GM19455 (cell line): ENCODE results near the gene EWSR1.
A peak's percentile ranks its signal among the peaks of the same experiment; 100 is the strongest.
"Not testable (repeated sequence)": the region's sequence is repeated elsewhere in the genome, so short reads cannot be mapped to it uniquely, and the experiment has no call there.

Source experiments
- ATAC-seq: cut with Tn5 transposase; IDR thresholded peaks from one replicate; pipeline ENCODE4 v1.9.1; 2021; ENCODE audit not compliant: unreplicated experiment

Gene EWSR1

DNA sequence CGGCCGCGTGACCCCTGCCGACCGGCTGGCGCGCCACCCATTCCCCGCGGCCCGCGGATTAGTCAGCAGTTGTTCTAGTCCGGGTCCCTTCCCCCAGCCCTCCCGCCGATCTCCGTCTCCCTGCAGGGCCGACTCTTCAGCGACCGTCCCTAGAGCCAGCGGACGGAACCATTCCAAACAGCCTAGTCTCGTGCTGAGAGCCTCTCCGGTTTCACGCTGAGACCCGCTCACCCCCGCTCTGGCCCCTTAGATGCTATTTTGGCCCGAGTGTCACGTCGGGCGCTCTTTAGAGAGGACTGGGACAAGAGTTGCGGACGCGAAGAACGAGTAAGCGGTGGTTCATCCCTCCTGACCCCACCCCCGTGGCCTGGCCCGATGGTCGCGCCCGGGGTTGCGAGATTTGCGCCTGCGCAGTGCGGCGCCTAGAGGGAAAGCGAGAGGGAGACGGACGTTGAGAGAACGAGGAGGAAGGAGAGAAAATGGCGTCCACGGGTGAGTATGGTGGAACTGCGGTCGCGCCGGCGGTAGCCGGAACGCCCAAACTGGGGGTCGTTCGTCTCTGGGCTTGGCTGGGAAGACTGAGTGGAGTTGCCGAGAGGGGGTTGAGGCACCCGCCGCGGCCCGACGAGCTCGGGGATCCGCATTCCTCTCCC is at the start of gene EWSR1, which contains the start of gene RHBDD3:
Gene EWSR1 (plus strand): TSS at position 411 of the 653 bp plus-strand sequence. CDS start 69 bp downstream, at position 480.
Gene RHBDD3 (minus strand): TSS at position 124 of the 653 bp plus-strand sequence. CDS start 2,355 bp downstream, outside the sequence.
- ATAC-seq, result peak; percentile 72

DNA sequence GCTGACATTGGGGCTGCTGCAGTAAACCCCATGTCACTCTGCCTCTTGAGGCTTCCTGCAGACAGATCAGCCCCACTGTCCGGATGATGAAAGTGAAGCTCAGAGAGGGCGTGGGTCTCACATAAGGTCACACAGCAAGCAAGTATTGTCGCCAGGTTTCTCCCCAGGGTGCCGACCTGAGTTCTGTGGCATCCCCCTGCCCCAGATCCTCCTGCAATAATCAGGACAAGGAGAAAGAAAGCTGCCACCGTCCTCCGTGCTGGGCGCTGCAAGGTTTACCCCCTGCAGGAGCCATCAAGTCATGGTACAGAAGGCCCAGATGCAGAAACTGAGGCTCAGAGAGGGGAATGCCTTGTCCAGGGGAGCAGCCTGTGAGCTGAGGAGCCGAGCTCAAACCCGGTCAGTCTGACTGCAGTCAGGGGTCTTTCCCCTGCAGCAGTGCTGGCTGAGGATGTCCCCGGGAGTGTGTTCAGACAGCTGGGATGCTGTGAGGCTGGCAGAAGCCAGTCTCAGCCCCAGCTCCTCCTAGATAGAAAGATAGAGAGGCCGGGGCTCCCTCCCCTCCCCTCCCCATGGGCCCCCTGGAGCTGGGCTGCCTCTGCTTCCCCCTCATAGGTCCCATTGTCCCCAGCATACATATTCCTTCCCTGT is 49.2 kb upstream of the EWSR1 start:
- ATAC-seq, result no peak

DNA sequence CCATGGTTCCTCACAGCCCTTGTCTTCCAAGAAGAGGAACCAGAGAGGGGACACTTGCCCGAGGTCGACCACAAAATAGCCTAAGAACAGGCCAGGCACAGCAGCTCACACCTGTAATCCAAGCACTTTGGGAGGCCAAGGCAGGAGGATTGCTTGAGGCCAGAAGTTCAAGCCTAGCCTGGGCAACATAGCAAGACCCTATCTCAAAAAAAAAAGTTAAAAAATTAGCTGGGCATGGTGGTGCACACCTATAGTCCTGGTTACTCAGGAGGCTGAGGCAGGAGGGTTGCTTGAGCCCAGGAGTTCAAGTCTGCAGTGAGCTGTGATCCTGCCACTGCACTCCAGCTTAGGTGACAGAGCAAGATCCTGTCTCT is 48.7 kb upstream of the EWSR1 start:
- not testable (repeated sequence) for ATAC-seq

GRCh38 chr22:29219881-29220670 is 48.0 kb upstream of the EWSR1 start:
- no peak for ATAC-seq

- ATAC-seq, result no peak
Observed at GRCh38 chr22:29224121-29224858, 43.8 kb upstream of the EWSR1 start.

GRCh38 chr22:29224859-29225410 is 43.1 kb upstream of the EWSR1 start:
- no peak for ATAC-seq

GRCh38 chr22:29225422-29226090 is 42.5 kb upstream of the EWSR1 start:
- no peak for ATAC-seq

DNA sequence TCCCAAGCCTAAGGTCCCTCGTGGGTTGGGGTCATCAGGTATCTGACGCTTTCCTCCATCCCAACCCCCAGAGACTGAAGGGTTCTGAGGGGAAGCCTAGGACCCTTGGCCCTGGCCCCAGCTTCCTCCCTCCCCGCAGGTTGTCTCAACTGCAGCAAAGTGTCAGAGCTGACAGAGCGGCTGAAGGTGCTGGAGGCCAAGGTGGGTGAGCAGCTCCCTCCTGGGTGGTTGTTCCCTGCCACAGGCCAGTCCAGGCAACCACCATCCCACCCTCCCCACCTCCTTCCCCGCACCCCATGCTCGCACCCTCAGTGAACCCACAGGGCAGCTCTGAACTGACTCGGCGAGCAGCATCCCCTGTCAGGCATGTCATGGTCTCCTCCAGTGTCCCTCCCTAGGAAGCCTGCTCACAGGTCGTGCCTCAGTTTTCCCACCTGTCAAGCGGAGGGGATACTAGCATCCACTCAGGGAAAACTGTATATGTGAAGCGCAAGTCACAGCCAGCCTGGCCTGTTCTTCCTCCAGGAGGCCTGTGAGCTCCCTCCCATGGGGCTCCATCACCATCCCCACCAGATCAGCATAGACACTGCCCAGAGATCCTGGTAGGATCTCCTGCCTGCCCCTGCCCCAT is 41.6 kb upstream of the EWSR1 start:
- ATAC-seq, result no peak

DNA sequence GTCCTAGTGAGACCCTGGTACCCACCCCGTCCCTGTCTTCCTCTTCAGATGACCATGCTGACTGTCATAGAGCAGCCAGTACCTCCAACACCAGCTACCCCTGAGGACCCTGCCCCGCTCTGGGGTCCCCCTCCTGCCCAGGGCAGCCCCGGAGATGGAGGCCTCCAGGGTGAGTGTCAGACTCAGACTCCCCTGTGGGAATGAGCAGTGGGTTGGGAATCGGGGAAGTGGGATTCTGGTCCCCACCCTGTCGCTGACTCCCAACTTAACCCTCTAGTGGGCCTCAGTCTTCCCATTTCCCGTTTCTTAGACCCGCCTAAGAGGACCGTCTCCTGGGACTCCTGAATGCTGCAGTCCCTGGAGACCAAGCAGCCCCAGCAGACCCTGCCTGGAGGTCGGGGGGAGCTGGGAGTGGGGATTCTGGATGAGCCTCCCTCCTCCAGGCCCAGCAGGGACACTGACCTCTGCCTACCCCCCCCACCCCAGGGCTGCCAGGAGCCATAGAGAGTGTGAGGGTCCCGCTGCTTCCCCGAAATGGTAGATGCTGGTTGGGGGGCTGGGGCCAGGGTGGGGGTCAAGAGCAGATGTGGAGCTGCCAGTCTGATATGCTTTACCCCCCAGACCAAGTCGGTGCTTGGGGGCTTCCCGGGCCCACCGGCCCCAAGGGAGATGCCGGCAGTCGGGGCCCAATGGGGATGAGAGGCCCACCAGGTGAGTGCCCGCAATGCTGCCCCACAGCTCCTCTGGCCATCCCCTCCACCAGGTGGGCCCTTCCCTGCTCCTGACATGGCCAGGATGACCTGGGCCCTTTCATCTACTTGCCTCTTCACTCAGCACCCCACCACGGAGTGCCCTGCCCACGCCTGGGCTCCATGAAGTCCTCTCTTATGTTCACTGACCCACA is 36.8 kb upstream of the EWSR1 start:
- no peak for ATAC-seq

GRCh38 chr22:29231971-29232959 is 35.8 kb upstream of the EWSR1 start:
- ATAC-seq, result no peak

DNA sequence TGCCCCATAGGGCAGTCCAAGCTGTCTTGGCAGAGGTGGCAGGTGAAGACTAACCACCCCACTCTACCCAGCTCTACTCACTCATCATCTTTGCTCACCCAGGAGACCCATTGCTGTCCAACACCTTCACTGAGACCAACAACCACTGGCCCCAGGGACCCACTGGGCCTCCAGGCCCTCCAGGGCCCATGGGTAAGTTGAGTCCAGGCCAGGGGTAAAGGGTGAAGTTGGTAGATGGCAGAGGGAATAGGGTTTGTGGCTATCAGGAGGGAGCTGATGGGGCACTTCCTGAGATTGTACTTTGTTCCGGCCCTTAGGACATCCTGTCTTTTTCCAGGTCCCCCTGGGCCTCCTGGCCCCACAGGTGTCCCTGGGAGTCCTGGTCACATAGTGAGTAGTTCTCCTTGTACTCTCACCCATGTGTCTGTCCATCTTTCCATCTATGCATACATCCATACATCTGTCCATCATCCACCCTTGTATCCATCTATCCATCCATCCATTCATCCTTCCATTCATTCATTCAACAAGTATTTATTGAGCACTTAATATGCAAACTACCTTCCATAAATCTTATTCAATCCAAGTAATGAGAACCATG is 34.7 kb upstream of the EWSR1 start:
- ATAC-seq, result no peak

- ATAC-seq, result not testable (repeated sequence)
Observed at GRCh38 chr22:29240481-29240880, 27.6 kb upstream of the EWSR1 start.

GRCh38 chr22:29243874-29244446 is 24.1 kb upstream of the EWSR1 start:
- no peak for ATAC-seq

DNA sequence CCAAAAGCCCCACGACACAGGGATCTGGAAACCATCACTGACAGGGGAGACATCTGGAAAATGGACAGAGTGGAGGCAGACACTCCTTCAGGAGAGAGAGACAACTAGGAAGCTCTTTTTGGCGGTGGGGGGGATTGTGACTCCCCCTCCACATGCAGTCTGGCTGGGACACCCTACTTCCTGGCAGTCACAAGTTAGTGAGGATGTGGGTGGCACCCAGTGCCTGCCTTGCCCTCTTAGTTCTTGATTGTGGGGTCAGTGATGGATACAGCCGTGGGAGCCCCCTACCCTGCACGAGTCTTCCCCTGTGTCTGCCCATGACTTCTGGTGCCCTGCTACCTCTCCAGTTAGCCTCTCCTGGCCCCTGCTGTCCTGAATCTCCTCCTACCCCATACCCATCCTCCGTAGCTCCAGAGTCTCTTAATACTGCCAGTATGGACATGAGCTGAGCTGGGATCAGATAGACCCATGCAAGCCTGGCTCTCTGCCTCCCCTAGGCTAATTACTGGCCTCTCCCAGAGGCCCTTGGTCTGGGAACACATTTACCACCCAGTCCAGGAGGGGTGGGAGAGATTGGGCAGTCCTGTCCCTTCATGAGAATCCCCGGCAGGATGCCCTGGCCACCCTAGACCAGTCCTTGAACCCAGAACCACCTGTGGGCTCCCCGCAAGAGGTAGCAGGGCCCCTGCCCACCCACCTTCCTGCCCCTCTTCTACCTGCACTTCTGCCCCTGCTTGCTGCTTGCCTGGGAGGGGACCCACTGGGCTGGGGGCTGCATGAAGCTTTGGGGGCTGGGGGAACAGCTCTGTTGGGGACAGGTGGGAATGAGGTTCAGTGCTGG is 23.1 kb upstream of the EWSR1 start:
- ATAC-seq, result no peak

GRCh38 chr22:29245626-29246385 is 22.3 kb upstream of the EWSR1 start:
- no peak for ATAC-seq
